Adrenal gland (tissue), 12 donors: ENCODE results near the gene ZNF217. TPM values are rescaled to one million over a fixed set of nuclear protein-coding genes. Genes with fewer than 3 reads are reported as not detected.
"Not testable (repeated sequence)": the region's sequence is repeated elsewhere in the genome, so short reads cannot be mapped to it uniquely, and the experiment has no call there.

Experiments used
- DNase-seq, 7 donors: peaks; one replicate each; pipeline ENCODE4 v3.0.0-alpha.2; 2019 to 2020
- H3K27ac ChIP-seq, 5 donors: fragments of 200-600 bp; sonication (generic) in 4 of 5; 1 replicate in 3 of 5; 2 replicates in 2 of 5; pipeline versions ENCODE4 v1.5.1 to v1.8.0; 2016 to 2020; ENCODE audit warnings: mild to moderate bottlenecking in 1 of 5
- H3K27me3 ChIP-seq: fragments of 200-600 bp; 2 replicates; pipeline ENCODE4 v1.8.0; 2021
- H3K36me3 ChIP-seq, 2 donors: fragments of 200-600 bp; replicated peaks in 1 of 2; 1 replicate in 1 of 2; 2 replicates in 1 of 2; pipeline versions ENCODE4 v1.5.1 to v1.8.0; 2018 to 2022
- H3K4me1 ChIP-seq, 2 donors: fragments of 200-600 bp; replicated peaks in 1 of 2; 1 replicate in 1 of 2; 2 replicates in 1 of 2; pipeline versions ENCODE4 v1.5.1 to v1.8.0; 2018 to 2021
- H3K4me3 ChIP-seq, 4 donors: fragments of 200-600 bp; sonication (generic) in 3 of 4; one replicate each; pipeline ENCODE4 v1.5.1; 2016 to 2018
- H3K9me3 ChIP-seq, 3 donors: fragments of 200-600 bp; sonication (generic) in 1 of 3; replicated peaks in 1 of 3; 1 replicate in 2 of 3; 2 replicates in 1 of 3; pipeline versions ENCODE4 v1.5.1 to v1.8.0; 2016 to 2021
- CTCF ChIP-seq, 6 experiments: fragments of 450-650 bp in 4 of 6; fragments of 200-600 bp in 2 of 6; sonication (generic) in 1 of 6; IDR thresholded peaks; 1 replicate in 5 of 6; 2 replicates in 1 of 6; pipeline versions ENCODE4 v1.5.1 to v1.8.0; 2016 to 2021; ENCODE audit warnings: antibody characterized with exemption in 6 of 6, mild to moderate bottlenecking in 2 of 6, moderate library complexity in 1 of 6
- POLR2A ChIP-seq, 2 donors: fragments of 450-650 bp; IDR thresholded peaks; one replicate each; pipeline ENCODE4 v1.6.1; 2017; ENCODE audit warnings: antibody characterized with exemption in 2 of 2, mild to moderate bottlenecking in 2 of 2, moderate library complexity in 1 of 2
- WGBS, 4 donors: extraction: QIAGEN DNeasy Blood & Tissue Kit in 2 of 4; methylation state at CpG; one replicate each; pipeline versions ENCODE4 v1.1.5 to v1.1.7; 2013 to 2017; 5-methylcytosine and 5-hydroxymethylcytosine counted together
- intact Hi-C, 2 donors: fragments of 100-400 bp; cut with DNase I; formaldehyde crosslinking; loops; one replicate each; pipeline versions ENCODE4 v1.14.1 to v1.15.0; 2022 to 2023
- polyA plus RNA-seq, 3 donors: library from polyadenylated mRNA; stranded (reverse); fragments of 200-250 nt in 2 of 3; fragments of 350-450 nt in 1 of 3; fragmentation: Illumina TruSeq in 1 of 3; extraction: RNeasy Lipid Tissue Mini Kit (QIAGEN cat#74804) in 1 of 3; gene quantifications; one replicate each; pipeline ENCODE4 v1.2.3, GENCODE V29; 2013 to 2014
- total RNA-seq, 9 donors: library from RNA; depleted of rRNA in 4 of 9; stranded (reverse); fragments of >200 nt in 4 of 9; fragments of 120-200 nt in 1 of 9; fragmentation: NEBNext Ultra II Directional in 1 of 9; extraction: Animal tissue kit (Norgen Biotek cat#: 25700) in 1 of 9; gene quantifications; one replicate each; pipeline versions ENCODE4 v1.1.0 to v1.2.4, GENCODE V29; 2013 to 2023
- donor health status: healthy with polysubstance abuse.
- donor health status: Bipolar disorder and iron deficiency.
- donor health status: DM: yes; HTN: yes; CAD: no.
- donor health status: DM: no; HTN: no; CAD: no.
- donor health status: DM: no; HTN: no; CAD: no.
- donor health status: DM: yes; HTN: yes; CAD: no.

Gene ZNF217
- total and polyA plus RNA-seq, 12 donors, result 3.3 to 23.4 (median 11.8) TPM

GRCh38 chr20:53592992-53593465, 610 bp downstream of the ZNF217 start:
- peak overlapping the region; percentile 80 to 98 (median 95) for H3K27ac ChIP-seq
- H3K9me3 ChIP-seq, result no peaks in the 10 kb centered on the region
- WGBS, 4 donors, result 0 to 1% (median 0%) methylated on average over 8 to 47 of the region's 47 CpGs
- H3K4me3 ChIP-seq, result peak overlapping the region in 3 of 4 donors; percentile 73 to 100 (median 94)
- no peak for TF ChIP-seq POLR2A (IDR thresholded peaks at IDR 0.05)
- TF ChIP-seq CTCF (IDR thresholded peaks at IDR 0.05), result no peak
- intact Hi-C loops, result no loop called here
- peaks cover 11 to 38% of the 10 kb centered on the region in 2 donors for H3K4me1 ChIP-seq
- no peaks in the 10 kb centered on the region for H3K27me3 ChIP-seq
- DNase-seq, result peak in 4 of 7 donors; percentile 26 to 58 (median 34)
- no peaks in the 10 kb centered on the region for H3K36me3 ChIP-seq

GRCh38 chr20:53592454-53592991, 1.1 kb downstream of the ZNF217 start:
- peaks cover 11 to 38% of the 10 kb centered on the region in 2 donors for H3K4me1 ChIP-seq
- H3K36me3 ChIP-seq, intact Hi-C loops, H3K27me3 ChIP-seq, H3K9me3 ChIP-seq: not testable (repeated sequence)
- 2 to 4% (median 3%) methylated on average over 8 to 27 of the region's 27 CpGs for WGBS, 4 donors
- peak in 1 of 2 donors; percentile 50 for TF ChIP-seq POLR2A (IDR thresholded peaks at IDR 0.05)
- DNase-seq, result peak; percentile 48 to 68 (median 59)
- H3K4me3 ChIP-seq, result peak overlapping the region in 3 of 4 donors; percentile 73 to 100 (median 94)
- H3K27ac ChIP-seq, result peak overlapping the region; percentile 80 to 98 (median 83)

- peak overlapping the region; percentile 80 to 98 (median 83) for H3K27ac ChIP-seq
- peaks cover 9 to 37% of the 10 kb centered on the region in 2 donors for H3K4me1 ChIP-seq
- H3K9me3 ChIP-seq, H3K27me3 ChIP-seq, H3K36me3 ChIP-seq, intact Hi-C loops: not testable (repeated sequence)
- WGBS, 4 donors, result 40 to 45% (median 44%) methylated on average over 9 of the region's 9 CpGs
- DNase-seq, result peak in 2 of 7 donors; percentile 4 to 30
- peak overlapping the region in 2 of 4 donors; percentile 94 to 100 for H3K4me3 ChIP-seq
Observed at GRCh38 chr20:53591941-53592441, 1.6 kb downstream of the ZNF217 start.

- H3K27me3 ChIP-seq, DNase-seq, H3K9me3 ChIP-seq, H3K36me3 ChIP-seq, intact Hi-C loops: not testable (repeated sequence)
- Histone ChIP-seq H3K27ac (peak overlapping the region; percentile 42 to 98 (median 83)), H3K4me3 (peak overlapping the region in 1 of 4 donors; percentile 100), H3K4me1 (peaks cover 4 to 37% of the 10 kb centered on the region in 2 donors)
- 22 to 41% (median 30%) methylated on average over 4 of the region's 4 CpGs for WGBS, 4 donors
Observed at GRCh38 chr20:53591206-53591741, 2.4 kb downstream of the ZNF217 start.

- H3K36me3 ChIP-seq, H3K9me3 ChIP-seq, intact Hi-C loops, DNase-seq, H3K27me3 ChIP-seq: not testable (repeated sequence)
- Histone ChIP-seq H3K4me3 (peak overlapping the region in 1 of 4 donors; percentile 100), H3K27ac (peak overlapping the region in 4 of 5 donors; percentile 42 to 95 (median 56)), H3K4me1 (peaks cover 4 to 39% of the 10 kb centered on the region in 2 donors)
Observed at GRCh38 chr20:53590608-53591007, 3.0 kb downstream of the ZNF217 start.

GRCh38 chr20:53590122-53590521, 3.5 kb downstream of the ZNF217 start:
- intact Hi-C loops, H3K27me3 ChIP-seq, H3K9me3 ChIP-seq, H3K36me3 ChIP-seq, DNase-seq: not testable (repeated sequence)
- WGBS, 4 donors, result 63 to 79% (median 69%) methylated on average over 2 of the region's 2 CpGs
- peak overlapping the region in 3 of 5 donors; percentile 22 to 95 (median 78) for H3K27ac ChIP-seq
- peak overlapping the region in 1 of 4 donors; percentile 100 for H3K4me3 ChIP-seq
- peaks cover 4 to 40% of the 10 kb centered on the region in 2 donors for H3K4me1 ChIP-seq

GRCh38 chr20:53589321-53590065, 4.1 kb downstream of the ZNF217 start:
- Histone ChIP-seq H3K27ac (peak overlapping the region in 4 of 5 donors; percentile 17 to 95 (median 50)), H3K4me1 (peaks cover 4 to 40% of the 10 kb centered on the region in 2 donors), H3K4me3 (peak overlapping the region in 1 of 4 donors; percentile 100)
- H3K9me3 ChIP-seq, H3K36me3 ChIP-seq, intact Hi-C loops, H3K27me3 ChIP-seq: not testable (repeated sequence)
- peak in 1 of 7 donors; percentile 48 for DNase-seq
- 54 to 59% (median 56%) methylated on average over 12 of the region's 12 CpGs for WGBS, 4 donors

- H3K4me3 ChIP-seq, H3K9me3 ChIP-seq, H3K27ac ChIP-seq, H3K27me3 ChIP-seq, H3K36me3 ChIP-seq, DNase-seq, intact Hi-C loops: not testable (repeated sequence)
- peaks cover 4 to 48% of the 10 kb centered on the region in 2 donors for H3K4me1 ChIP-seq
- 92 to 100% (median 96%) methylated on average over 1 of the region's 1 CpG for WGBS, 4 donors
Observed at GRCh38 chr20:53587157-53587703, 6.4 kb downstream of the ZNF217 start.
